Epithelial cell of esophagus (primary cell): Measurements from ENCODE around the gene LYST.

ENCODE experiments used
- DNase-seq: peaks from one replicate; pipeline ENCODE4 v3.0.0; 2010; ENCODE audit warnings: low read depth
- H3K4me3 ChIP-seq: 2 replicates; pipeline ENCODE4 v1.5.1; 2011; ENCODE audit warnings: mild to moderate bottlenecking, low read length, control low read depth
- TF ChIP-seq, protein P1 (sequence below): IDR thresholded peaks from 2 replicates; pipeline ENCODE4 v1.5.1; 2011; ENCODE audit warnings: low read depth, mild to moderate bottlenecking, low read length, control low read depth, inconsistent platforms; ENCODE audit not compliant: insufficient read depth; ENCODE audit errors: missing control alignments

Gene LYST

DNA sequence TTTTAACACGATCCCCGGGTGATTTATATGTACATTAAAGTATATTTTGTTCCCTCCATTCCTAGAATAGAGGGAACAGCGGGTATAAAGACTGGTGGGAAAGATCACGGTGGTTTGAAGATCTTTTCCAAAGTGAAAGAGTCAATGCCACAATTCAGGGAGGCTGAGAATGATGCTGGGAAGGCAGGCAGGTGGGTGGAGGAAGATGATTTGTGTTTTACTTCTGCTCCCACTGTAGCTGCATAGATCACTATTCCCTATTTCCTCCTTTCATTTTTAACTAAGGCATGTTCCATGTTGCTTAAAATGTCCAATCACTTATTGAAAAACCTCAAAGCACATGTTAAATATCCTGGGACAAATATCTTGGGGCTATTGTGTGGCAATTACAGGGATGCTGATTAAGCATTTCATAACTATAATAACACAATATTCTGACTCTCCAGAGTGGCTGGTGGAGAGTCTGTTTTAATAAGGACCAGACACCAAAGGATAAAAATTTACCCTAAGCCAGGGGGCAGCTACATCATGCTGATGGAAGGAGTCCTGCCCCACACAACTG, 8.4 kb upstream of the LYST start:
- TF ChIP-seq, protein P1, sequence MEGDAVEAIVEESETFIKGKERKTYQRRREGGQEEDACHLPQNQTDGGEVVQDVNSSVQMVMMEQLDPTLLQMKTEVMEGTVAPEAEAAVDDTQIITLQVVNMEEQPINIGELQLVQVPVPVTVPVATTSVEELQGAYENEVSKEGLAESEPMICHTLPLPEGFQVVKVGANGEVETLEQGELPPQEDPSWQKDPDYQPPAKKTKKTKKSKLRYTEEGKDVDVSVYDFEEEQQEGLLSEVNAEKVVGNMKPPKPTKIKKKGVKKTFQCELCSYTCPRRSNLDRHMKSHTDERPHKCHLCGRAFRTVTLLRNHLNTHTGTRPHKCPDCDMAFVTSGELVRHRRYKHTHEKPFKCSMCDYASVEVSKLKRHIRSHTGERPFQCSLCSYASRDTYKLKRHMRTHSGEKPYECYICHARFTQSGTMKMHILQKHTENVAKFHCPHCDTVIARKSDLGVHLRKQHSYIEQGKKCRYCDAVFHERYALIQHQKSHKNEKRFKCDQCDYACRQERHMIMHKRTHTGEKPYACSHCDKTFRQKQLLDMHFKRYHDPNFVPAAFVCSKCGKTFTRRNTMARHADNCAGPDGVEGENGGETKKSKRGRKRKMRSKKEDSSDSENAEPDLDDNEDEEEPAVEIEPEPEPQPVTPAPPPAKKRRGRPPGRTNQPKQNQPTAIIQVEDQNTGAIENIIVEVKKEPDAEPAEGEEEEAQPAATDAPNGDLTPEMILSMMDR = no peak
- no peak for DNase-seq
- H3K4me3 ChIP-seq = no peak overlapping the region

DNA sequence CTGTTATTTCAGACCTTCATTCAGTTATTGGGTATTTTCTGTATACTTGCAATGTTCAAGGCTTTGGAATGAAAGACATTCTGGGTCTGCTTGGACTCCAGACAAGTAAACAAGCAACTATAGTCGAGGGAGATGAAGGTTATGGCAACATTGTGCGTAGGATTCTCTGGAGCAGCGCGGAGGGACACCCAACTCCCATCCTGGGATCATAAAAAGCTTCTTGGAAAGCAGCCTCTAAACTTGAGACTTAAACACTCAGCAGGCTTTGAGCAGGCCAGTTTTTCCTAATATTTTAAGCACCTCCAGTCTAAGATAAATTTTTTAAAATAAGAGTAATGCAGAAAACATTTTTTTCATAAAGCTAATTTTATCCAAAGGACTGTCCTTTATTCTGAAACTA, 7.6 kb upstream of the LYST start:
- no peak overlapping the region for H3K4me3 ChIP-seq
- DNase-seq = no peak
- TF ChIP-seq, protein P1 = no peak

DNA sequence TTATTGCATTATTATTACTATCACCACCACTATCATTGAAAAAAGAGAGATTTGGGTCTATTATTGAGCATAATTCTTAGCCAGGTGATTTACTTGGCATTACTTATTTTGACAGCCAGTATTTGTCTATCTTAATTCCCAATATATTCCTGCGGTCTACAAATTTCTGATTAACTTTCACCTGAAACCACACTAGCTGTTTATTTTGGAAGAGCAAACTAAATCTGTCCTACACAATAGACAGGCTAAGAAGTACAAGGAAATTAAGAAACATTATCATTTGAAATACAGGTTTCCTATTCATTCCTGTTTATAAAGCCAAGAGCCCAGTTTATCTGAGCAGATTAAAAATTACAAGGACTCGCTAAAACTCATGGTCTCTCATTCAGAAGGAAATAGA, 6.9 kb upstream of the LYST start:
- TF ChIP-seq, protein P1 = no peak
- no peak overlapping the region for H3K4me3 ChIP-seq
- no peak for DNase-seq

DNA sequence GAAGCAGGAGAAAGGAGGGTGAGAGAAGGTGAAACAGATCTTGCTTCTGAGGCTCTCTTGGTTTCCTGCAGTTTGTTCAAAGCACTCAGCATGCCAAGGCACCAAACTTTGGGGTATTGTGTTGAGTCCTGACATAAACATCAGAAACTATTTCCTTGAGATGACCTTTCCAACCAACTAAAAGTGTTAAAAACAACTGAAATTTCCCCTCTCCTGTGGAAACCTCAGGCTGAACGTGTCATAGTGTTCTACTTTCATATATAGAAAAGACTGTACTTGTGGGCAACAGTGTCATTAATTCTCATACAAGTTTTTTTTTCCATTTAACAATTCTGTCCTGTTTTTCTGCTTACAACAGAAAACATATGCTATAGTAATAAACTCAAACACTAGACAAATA, 6.3 kb upstream of the LYST start:
- DNase-seq = no peak
- TF ChIP-seq, protein P1 = no peak
- no peak overlapping the region for H3K4me3 ChIP-seq

DNA sequence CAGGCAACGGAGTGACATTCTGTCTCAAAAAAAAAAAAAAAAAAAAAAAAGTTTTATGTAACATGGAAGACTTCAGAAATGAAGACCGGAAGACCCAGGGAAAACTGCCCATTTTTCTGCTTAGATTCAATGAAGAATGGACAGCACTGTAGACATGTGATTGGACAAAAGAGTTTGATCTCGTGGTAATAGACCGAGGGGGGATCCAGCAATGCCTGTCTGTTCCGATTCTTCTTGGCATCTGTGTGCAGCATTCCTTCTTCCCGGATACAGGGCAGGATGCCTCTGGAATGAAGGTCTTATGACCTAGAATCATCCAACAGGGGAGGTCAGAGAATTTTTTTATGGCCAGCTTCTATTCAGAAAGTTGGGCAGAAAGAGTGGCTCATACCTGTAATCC, 5.6 kb upstream of the LYST start:
- TF ChIP-seq, protein P1 = no peak
- no peak overlapping the region for H3K4me3 ChIP-seq
- DNase-seq = no peak

DNA sequence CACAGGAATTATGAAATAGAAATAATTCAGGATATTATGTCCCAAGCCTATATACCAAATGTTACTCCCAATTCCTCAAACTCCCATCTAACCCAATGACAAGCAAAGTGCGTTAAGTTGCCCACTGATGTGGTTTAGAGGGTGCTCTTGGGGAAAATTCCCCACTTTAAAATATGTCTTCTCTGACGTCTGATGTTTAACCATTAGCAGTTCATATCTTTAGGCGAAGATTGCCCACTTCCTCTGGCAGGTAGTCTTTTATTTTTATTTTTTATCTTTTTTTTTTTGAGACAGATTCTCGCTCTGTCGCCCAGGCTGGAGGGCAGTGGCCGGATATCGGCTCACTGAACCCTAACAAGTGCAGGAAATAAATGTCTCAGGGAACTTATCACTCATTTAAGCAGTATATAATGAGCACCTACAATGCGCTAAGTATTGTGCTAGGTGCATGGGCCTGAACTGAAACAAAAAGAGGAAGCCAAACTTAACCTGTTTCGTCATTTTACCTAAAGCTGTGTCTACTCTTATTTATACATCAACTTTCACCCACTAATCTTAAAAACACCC, 1.3 kb upstream of the LYST start:
- TF ChIP-seq, protein P1 = no peak
- no peak for DNase-seq

More for the DNA sequence above, 1.3 kb upstream of the LYST start:
- H3K4me3 ChIP-seq = no peak overlapping the region
